T-cell (primary cell): ENCODE results near the gene A4GNT. TPM values are rescaled to one million over a fixed set of nuclear protein-coding genes. Genes with fewer than 3 reads are reported as not detected.

ENCODE experiments used
- ATAC-seq, 4 experiments: fragments of 200-7000 bp in 3 of 4; fragments of 150-1000 bp in 1 of 4; cut with Tn5 transposase; replicated peaks in 1 of 4; 1 replicate in 3 of 4; 2 replicates in 1 of 4; pipeline ENCODE4 v1.10.0; 2021; ENCODE audit warnings: moderate library complexity in 3 of 4, mild to moderate bottlenecking in 2 of 4, moderate number of reproducible peaks in 1 of 4
- CTCF ChIA-PET, 2 donors: fragments of 300-600 bp; sonication (Branson Sonifier 250); formaldehyde crosslinking; loops; one replicate each; lab custom pipeline; 2022; ENCODE audit warnings: antibody characterized with exemption in 2 of 2; lab: Charles Lee
- POLR2A ChIA-PET, 2 donors: fragments of 300-600 bp; sonication (Branson Sonifier 250); formaldehyde crosslinking; loops; one replicate each; lab custom pipeline; 2022; ENCODE audit warnings: antibody characterized with exemption in 2 of 2; lab: Charles Lee
- DNase-seq, 35 experiments: peaks; one replicate each; pipeline versions ENCODE4 v3.0.0 to v3.0.0-alpha.2; 2013 to 2023
- H3K27ac ChIP-seq: one replicate; pipeline ENCODE4 v1.5.1; 2013; ENCODE audit warnings: low read length
- H3K27me3 ChIP-seq, 2 experiments: replicated peaks in 1 of 2; 1 replicate in 1 of 2; 2 replicates in 1 of 2; pipeline versions ENCODE4 v1.6.1 to v1.7.0; 2013; ENCODE audit warnings: low read length in 1 of 2, mixed read lengths in 1 of 2; ENCODE audit not compliant: control insufficient read depth in 2 of 2, insufficient read depth in 2 of 2; ENCODE audit errors: extremely low read depth in 1 of 2
- H3K36me3 ChIP-seq, 2 donors: 1 replicate in 1 of 2; 2 replicates in 1 of 2; pipeline versions ENCODE4 v1.6.1 to v1.7.0; 2013; ENCODE audit warnings: low read length in 1 of 2; ENCODE audit not compliant: control insufficient read depth in 2 of 2, insufficient read depth in 1 of 2; ENCODE audit errors: extremely low read depth in 1 of 2
- H3K4me1 ChIP-seq, 2 experiments: 1 replicate in 1 of 2; 2 replicates in 1 of 2; pipeline versions ENCODE4 v1.6.1 to v1.7.0; 2013; ENCODE audit warnings: low read length in 2 of 2, mixed read lengths in 1 of 2; ENCODE audit not compliant: insufficient read depth in 2 of 2, control insufficient read depth in 1 of 2; ENCODE audit errors: extremely low read depth in 1 of 2
- H3K4me3 ChIP-seq, 2 donors: 1 replicate in 1 of 2; 2 replicates in 1 of 2; pipeline versions ENCODE4 v1.5.1 to v1.7.0; 2013; ENCODE audit warnings: mild to moderate bottlenecking in 2 of 2, low read length in 1 of 2, moderate library complexity in 1 of 2; ENCODE audit not compliant: control insufficient read depth in 1 of 2; ENCODE audit errors: extremely low read depth in 1 of 2
- H3K9me3 ChIP-seq: 2 replicates; pipeline ENCODE4 v1.7.0; 2013
- H3K27ac Mint-ChIP-seq, 2 donors: one replicate each; pipeline ENCODE4 v1.8.0; 2020 to 2021; ENCODE audit warnings: mild to moderate bottlenecking in 2 of 2, mixed read lengths in 2 of 2
- H3K27me3 Mint-ChIP-seq, 2 donors: one replicate each; pipeline ENCODE4 v1.8.0; 2021 to 2022; ENCODE audit warnings: mixed read lengths in 2 of 2
- H3K36me3 Mint-ChIP-seq: one replicate; pipeline ENCODE4 v1.8.0; 2021; ENCODE audit warnings: mixed read lengths
- H3K4me1 Mint-ChIP-seq, 3 donors: one replicate each; pipeline ENCODE4 v1.8.0; 2020 to 2022; ENCODE audit warnings: mixed read lengths in 3 of 3, mild to moderate bottlenecking in 1 of 3
- H3K4me3 Mint-ChIP-seq, 3 donors: one replicate each; pipeline ENCODE4 v1.8.0; 2020 to 2022; ENCODE audit warnings: mild to moderate bottlenecking in 3 of 3, mixed read lengths in 3 of 3, moderate library complexity in 3 of 3
- H3K9me3 Mint-ChIP-seq, 3 donors: one replicate each; pipeline ENCODE4 v1.8.0; 2020 to 2022; ENCODE audit warnings: mixed read lengths in 3 of 3
- WGBS: methylation state at CpG from one replicate; pipeline ENCODE4 v1.1.5; 2013; ENCODE audit warnings: missing lambda C conversion rate; ENCODE audit not compliant: insufficient coverage; 5-methylcytosine and 5-hydroxymethylcytosine counted together
- total RNA-seq, 35 experiments: library from RNA in 6 of 35; stranded (reverse) in 6 of 35; fragments of 120-200 nt in 1 of 35; gene quantifications; one replicate each; pipeline versions ENCODE4 v1.2.1 to v1.2.4 and lab custom pipeline; 2013 to 2026

The A4GNT gene
- total RNA-seq, 5 donors from 2014 or later (not counting 1 experiment from before 2014, with no cell fraction given): not detected

- Mint-ChIP-seq H3K36me3 (no peaks in the 10 kb centered on the region), H3K4me3 (no peak overlapping the region), H3K27me3 (peaks cover 7 to 10% of the 10 kb centered on the region in 2 donors), H3K9me3 (no peaks in the 10 kb centered on the region), H3K27ac (no peak overlapping the region), H3K4me1 (no peaks in the 10 kb centered on the region)
- 96% methylated on average over 4 of the region's 10 CpGs for WGBS
- Histone ChIP-seq H3K27ac (no peak overlapping the region), H3K9me3 (no peaks in the 10 kb centered on the region), H3K4me1 (no peaks in the 10 kb centered on the region), H3K36me3 (no peaks in the 10 kb centered on the region), H3K4me3 (no peak overlapping the region), H3K27me3 (peaks cover 0 to 13% of the 10 kb centered on the region in 2 experiments)
- DNase-seq (no peak), ATAC-seq (no peak)
- ChIA-PET POLR2A (no interaction called here), CTCF (no interaction called here)
These were observed 7.4 kb downstream of the A4GNT start for GRCh38 chr3:138124706-138125355.

- no peak overlapping the region for H3K4me3 ChIP-seq
- Mint-ChIP-seq H3K27me3 (peaks cover 7 to 11% of the 10 kb centered on the region in 2 donors), H3K27ac (no peak overlapping the region), H3K4me1 (no peaks in the 10 kb centered on the region), H3K4me3 (no peak overlapping the region), H3K9me3 (no peaks in the 10 kb centered on the region), H3K36me3 (no peaks in the 10 kb centered on the region)
- H3K36me3 ChIP-seq: no peaks in the 10 kb centered on the region
- ChIA-PET CTCF (no interaction called here), POLR2A (no interaction called here)
- H3K4me1 ChIP-seq: no peaks in the 10 kb centered on the region
- H3K27me3 ChIP-seq: peaks cover 0 to 15% of the 10 kb centered on the region in 2 experiments
- H3K27ac ChIP-seq: no peak overlapping the region
- no peak for ATAC-seq
- H3K9me3 ChIP-seq: no peaks in the 10 kb centered on the region
- DNase-seq: no peak
- 45% methylated on average over 1 of the region's 6 CpGs for whole genome bisulfite sequencing
These were observed 8.0 kb downstream of the A4GNT start for GRCh38 chr3:138124188-138124587.

- no peaks in the 10 kb centered on the region for H3K9me3 ChIP-seq
These were observed 12.8 kb downstream of the A4GNT start for GRCh38 chr3:138119423-138119766.

GRCh38 chr3:138118612-138119422 is 13.4 kb downstream of the A4GNT start:
- peak in 24 of 35 experiments; percentile 2 to 53 (median 20) for DNase-seq
- H3K4me3 ChIP-seq: no peak overlapping the region
- ATAC-seq: peak; percentile 55 to 69 (median 57)
- no peak overlapping the region for H3K27ac ChIP-seq
- H3K9me3 ChIP-seq: no peaks in the 10 kb centered on the region
- CTCF ChIA-PET: interaction anchor here (0.5 to 1.9 kb wide), 7 partner anchors 8 to 1796 kb away, joined by 3 to 9 read pairs (median 6); no protein-coding TSS in a partner anchor
- H3K36me3 Mint-ChIP-seq: no peaks in the 10 kb centered on the region
- H3K27me3 ChIP-seq: peaks cover 0 to 36% of the 10 kb centered on the region in 2 experiments
- no peaks in the 10 kb centered on the region for H3K36me3 ChIP-seq
- POLR2A ChIA-PET: no interaction called here
- H3K4me1 ChIP-seq: peaks cover 0 to 14% of the 10 kb centered on the region in 2 experiments
- no peak overlapping the region for H3K4me3 Mint-ChIP-seq
- H3K27me3 Mint-ChIP-seq: peaks cover 28 to 41% of the 10 kb centered on the region in 2 donors
- no peak overlapping the region for H3K27ac Mint-ChIP-seq
- peaks cover 6 to 12% (median 9%) of the 10 kb centered on the region in 3 donors for H3K4me1 Mint-ChIP-seq
- H3K9me3 Mint-ChIP-seq: no peaks in the 10 kb centered on the region
- 40% methylated on average over 1 of the region's 8 CpGs for WGBS

More at GRCh38 chr3:138119423-138119766, 12.8 kb downstream of the A4GNT start:
- ChIA-PET CTCF (interaction anchor here in 1 of 2 donors (1.9 kb wide), 1 partner anchor 50 kb away, joined by 9 read pairs; no protein-coding TSS in a partner anchor), POLR2A (no interaction called here)
- Histone ChIP-seq H3K27ac (no peak overlapping the region), H3K4me1 (peaks cover 0 to 12% of the 10 kb centered on the region in 2 experiments), H3K27me3 (peaks cover 0 to 31% of the 10 kb centered on the region in 2 experiments), H3K36me3 (no peaks in the 10 kb centered on the region), H3K4me3 (no peak overlapping the region)
- Mint-ChIP-seq H3K27me3 (peaks cover 28 to 38% of the 10 kb centered on the region in 2 donors), H3K4me1 (peaks cover 6 to 11% (median 9%) of the 10 kb centered on the region in 3 donors), H3K9me3 (no peaks in the 10 kb centered on the region), H3K36me3 (no peaks in the 10 kb centered on the region), H3K27ac (no peak overlapping the region), H3K4me3 (no peak overlapping the region)
- no CpG with 5 or more reads among the region's 4 CpGs for WGBS
- DNase-seq (no peak), ATAC-seq (no peak)

GRCh38 chr3:138114988-138115971 is 16.9 kb downstream of the A4GNT start, which contains the start of gene DZIP1L:
TSS of gene DZIP1L (minus strand) at chr3:138115608. CDS start at chr3:138103971, 11,637 bp downstream.
- Mint-ChIP-seq H3K4me1 (peaks cover 6 to 12% (median 9%) of the 10 kb centered on the region in 3 donors), H3K9me3 (no peaks in the 10 kb centered on the region), H3K27ac (no peak within 1 kb of the TSS), H3K27me3 (peaks cover 45 to 51% of the 10 kb centered on the region in 2 donors), H3K36me3 (no peaks in the 10 kb centered on the region), H3K4me3 (peak within 1 kb of the TSS; percentile 70 to 75 (median 73))
- Histone ChIP-seq H3K4me3 (peak within 1 kb of the TSS; percentile 49 to 52), H3K36me3 (no peaks in the 10 kb centered on the region), H3K27ac (no peak within 1 kb of the TSS), H3K4me1 (peaks cover 0 to 14% of the 10 kb centered on the region in 2 experiments), H3K9me3 (no peaks in the 10 kb centered on the region), H3K27me3 (peaks cover 0 to 33% of the 10 kb centered on the region in 2 experiments)
- DNase-seq (peak in 7 of 35 experiments; percentile 4 to 35 (median 13)), ATAC-seq (peak; percentile 79 to 86 (median 82))
- POLR2A ChIA-PET: no interaction called here
- 2% methylated on average over 72 of the region's 86 CpGs for WGBS
- CTCF ChIA-PET: no interaction called here
